A549 (cell line): ENCODE data around the gene CSTPP1. TPM values are rescaled to one million over a fixed set of nuclear protein-coding genes. Genes with fewer than 3 reads are reported as not detected.

Source experiments
- ATAC-seq, 2 experiments: fragments of 200-7000 bp in 1 of 2; fragments of >200 bp in 1 of 2; cut with Nextera tagmentation in 1 of 2; cut with Tn5 transposase in 1 of 2; 3 replicates each; pipeline versions ENCODE4 v1.8.0 to v1.9.1; 2018 to 2020; ENCODE audit warnings: mild to moderate bottlenecking in 1 of 2, moderate library complexity in 1 of 2
- CTCF ChIA-PET: fragments of 300-600 bp; sonication (Branson Sonifier 250); formaldehyde crosslinking; extraction: SDS; loops from one replicate; lab custom pipeline; 2021; ENCODE audit warnings: antibody characterized with exemption, inconsistent platforms; lab: Yijun Ruan, JAX
- POLR2A ChIA-PET: fragments of 350-600 bp; formaldehyde crosslinking; extraction: SDS; loops from one replicate; lab custom pipeline; 2021; ENCODE audit warnings: antibody characterized with exemption, inconsistent platforms; lab: Yijun Ruan, JAX
- DNase-seq, 2 experiments: peaks; one replicate each; pipeline versions ENCODE4 v3.0.0 to v3.0.0-alpha.2; 2011 to 2016; ENCODE audit warnings: low read depth in 1 of 2, low spot score in 1 of 2
- FAIRE-seq: peaks from 2 replicates; lab custom pipeline; 2011; peaks lifted over from hg19 to GRCh38; lab: Jason Lieb, UNC
- H3K27ac ChIP-seq, 2 experiments: fragments of >200 bp; sonication (Bioruptor Twin); formaldehyde crosslinking; 3 replicates each; pipeline ENCODE4 v1.5.1; 2016 to 2017
- H3K4me1 ChIP-seq: fragments of >200 bp; sonication (Bioruptor Twin); formaldehyde crosslinking; 3 replicates; pipeline ENCODE4 v1.6.1; 2016
- H3K4me2 ChIP-seq: fragments of >200 bp; sonication (Bioruptor Twin); formaldehyde crosslinking; 3 replicates; pipeline ENCODE4 v1.6.1; 2016
- H3K4me3 ChIP-seq: fragments of >200 bp; sonication (Bioruptor Twin); formaldehyde crosslinking; 3 replicates; pipeline ENCODE4 v1.5.1; 2016
- H3K9me3 ChIP-seq: fragments of >200 bp; sonication (Bioruptor Twin); formaldehyde crosslinking; 3 replicates; pipeline ENCODE4 v1.6.1; 2016
- BHLHE40 ChIP-seq: IDR thresholded peaks from 2 replicates; pipeline ENCODE4 v1.6.1; 2012; ENCODE audit warnings: low read depth, low read length, inconsistent platforms
- CBX2 ChIP-seq: fragments of 200-600 bp; sonication (generic); IDR thresholded peaks from 2 replicates; pipeline ENCODE4 v1.6.1; 2016; ENCODE audit warnings: low read depth, mild to moderate bottlenecking, borderline replicate concordance
- CBX8 ChIP-seq: fragments of 200-600 bp; sonication (generic); IDR thresholded peaks from 2 replicates; pipeline ENCODE4 v1.6.1; 2016
- CHD4 ChIP-seq: fragments of 200-600 bp; sonication (generic); IDR thresholded peaks from 2 replicates; pipeline ENCODE4 v1.6.1; 2016; ENCODE audit warnings: antibody characterized with exemption, mild to moderate bottlenecking, borderline replicate concordance
- EHMT2 ChIP-seq: fragments of 200-600 bp; sonication (generic); IDR thresholded peaks from 2 replicates; pipeline ENCODE4 v1.6.1; 2016; ENCODE audit warnings: antibody characterized with exemption, low read depth, mild to moderate bottlenecking, moderate library complexity
- ESRRA ChIP-seq: fragments of 150-350 bp; IDR thresholded peaks from 2 replicates; pipeline ENCODE4 v1.6.1; 2014; ENCODE audit warnings: mild to moderate bottlenecking, low read length, borderline replicate concordance
- FOXS1 ChIP-seq: fragments of 250-450 bp; sonication (Bioruptor Pico); IDR thresholded peaks from 2 replicates; pipeline ENCODE4 v1.5.0; 2020; ENCODE audit warnings: mild to moderate bottlenecking, moderate library complexity
- GATA3 ChIP-seq: IDR thresholded peaks from 2 replicates; pipeline ENCODE4 v1.6.1; 2012; ENCODE audit warnings: borderline replicate concordance
- HEYL ChIP-seq: fragments of 250-450 bp; sonication (Bioruptor Pico); IDR thresholded peaks from 2 replicates; pipeline ENCODE4 v1.8.0; 2021; ENCODE audit warnings: mild to moderate bottlenecking, moderate library complexity
- HOXB13 ChIP-seq: fragments of 250-450 bp; sonication (Bioruptor Pico); IDR thresholded peaks from 2 replicates; pipeline ENCODE4 v1.5.0; 2020; ENCODE audit warnings: low read depth, mild to moderate bottlenecking, moderate library complexity
- HOXB5 ChIP-seq: fragments of 250-450 bp; sonication (Bioruptor Pico); IDR thresholded peaks from 2 replicates; pipeline ENCODE4 v1.5.0; 2020; ENCODE audit warnings: mild to moderate bottlenecking, moderate library complexity
- KDM1A ChIP-seq: fragments of 200-600 bp; sonication (generic); IDR thresholded peaks from 2 replicates; pipeline ENCODE4 v1.6.1; 2016; ENCODE audit warnings: low read depth, mild to moderate bottlenecking
- MAFK ChIP-seq: fragments of 450-650 bp; IDR thresholded peaks from 2 replicates; pipeline ENCODE4 v1.6.1; 2014; ENCODE audit not compliant: partially characterized antibody
- NR3C1 ChIP-seq: fragments of >200 bp; sonication (Bioruptor Twin); formaldehyde crosslinking; IDR thresholded peaks from 3 replicates; pipeline ENCODE4 v1.6.1; 2017
- PBX3 ChIP-seq: IDR thresholded peaks from 2 replicates; pipeline ENCODE4 v1.6.1; 2012
- POLR2A ChIP-seq: IDR thresholded peaks from 2 replicates; pipeline ENCODE4 v1.6.1; 2012; ENCODE audit warnings: mild to moderate bottlenecking, low read length
- POLR2AphosphoS2 ChIP-seq: conservative IDR thresholded peaks from 2 replicates; pipeline ENCODE4 v1.6.1; 2012; ENCODE audit warnings: low read length, improper control_type of control experiment, inconsistent platforms
- RAD21 ChIP-seq, 2 experiments: fragments of >200 bp in 1 of 2; sonication (Bioruptor Twin) in 1 of 2; formaldehyde crosslinking in 1 of 2; IDR thresholded peaks in 1 of 2; conservative IDR thresholded peaks in 1 of 2; 2 replicates in 1 of 2; 3 replicates in 1 of 2; pipeline ENCODE4 v1.6.1; 2012 to 2018; ENCODE audit warnings: inconsistent platforms in 1 of 2
- RFX5 ChIP-seq: fragments of 450-650 bp; IDR thresholded peaks from 2 replicates; pipeline ENCODE4 v1.7.1; 2014; ENCODE audit warnings: antibody characterized with exemption, mild to moderate bottlenecking, moderate library complexity
- RNF2 ChIP-seq: fragments of 200-600 bp; sonication (generic); IDR thresholded peaks from 2 replicates; pipeline ENCODE4 v1.6.1; 2016; ENCODE audit warnings: low read depth, mild to moderate bottlenecking, antibody characterized with exemption, moderate library complexity, borderline replicate concordance
- TFCP2L1 ChIP-seq: fragments of 250-450 bp; sonication (Bioruptor Pico); IDR thresholded peaks from 2 replicates; pipeline ENCODE4 v1.5.0; 2021; ENCODE audit warnings: mild to moderate bottlenecking
- ZSCAN20 ChIP-seq: fragments of 250-450 bp; sonication (Bioruptor Pico); IDR thresholded peaks from 2 replicates; pipeline ENCODE4 v1.8.0; 2022; ENCODE audit warnings: mild to moderate bottlenecking, moderate library complexity
- WGBS: methylation state at CpG from one replicate; pipeline ENCODE4 v1.1.6; 2017; ENCODE audit errors: missing lambda C conversion rate; 5-methylcytosine and 5-hydroxymethylcytosine counted together
- polyA plus RNA-seq, 4 experiments: library from polyadenylated mRNA; depleted of rRNA in 3 of 4; stranded (reverse); fragments of >200 nt; fragmentation: RNase III in 1 of 4; extraction: RNeasy Plus Mini Kit Qiagen cat#74134 plus additional on column Dnase treatment in 1 of 4; gene quantifications; 2 replicates in 3 of 4; 3 replicates in 1 of 4; pipeline ENCODE4 v1.2.3, GENCODE V29; 2011 to 2017
- TF ChIP-seq, protein P1 (sequence below): fragments of >200 bp; sonication (Bioruptor Twin); formaldehyde crosslinking; IDR thresholded peaks from 2 replicates; pipeline ENCODE4 v1.6.1; 2016
- TF ChIP-seq, protein P2 (sequence below): IDR thresholded peaks from 2 replicates; pipeline ENCODE4 v1.6.1; 2012; ENCODE audit warnings: low read depth, borderline replicate concordance
- TF ChIP-seq, protein P3 (sequence below): IDR thresholded peaks from 2 replicates; pipeline ENCODE4 v1.6.1; 2012
- TF ChIP-seq, protein P4 (sequence below): fragments of 450-650 bp; IDR thresholded peaks from 2 replicates; pipeline ENCODE4 v1.6.1; 2014; ENCODE audit warnings: antibody characterized with exemption

Gene CSTPP1
- polyA plus RNA-seq, 2 of the 4 experiments (the other 2 are of a cell fraction), result 31.5 to 34.5 TPM

GRCh38 chr11:47001781-47002181 lies 65.2 kb downstream of the CSTPP1 start:
- POLR2A ChIA-PET, result interaction anchor here (0.5 kb wide), 1 partner anchor 85 kb away, joined by 3 read pairs; no protein-coding TSS in a partner anchor
- TF ChIP-seq BHLHE40 (no peak), RAD21 (conservative IDR thresholded peaks at IDR 0.05 in 1 of 2, IDR thresholded peaks at IDR 0.05 in 1 of 2) (no peak), HOXB13 (CRISPR knock-in tag) (no peak), TFCP2L1 (CRISPR knock-in tag) (no peak), POLR2AphosphoS2 (no peak), KDM1A (no peak), ESRRA (no peak), HOXB5 (CRISPR knock-in tag) (no peak), POLR2A (no peak), RFX5 (no peak), RNF2 (no peak), FOXS1 (no peak), GATA3 (no peak), MAFK (no peak), PBX3 (no peak), CBX8 (no peak), EHMT2 (no peak), HEYL (CRISPR knock-in tag) (no peak), ZSCAN20 (CRISPR knock-in tag) (no peak)
- TF ChIP-seq, protein P1, sequence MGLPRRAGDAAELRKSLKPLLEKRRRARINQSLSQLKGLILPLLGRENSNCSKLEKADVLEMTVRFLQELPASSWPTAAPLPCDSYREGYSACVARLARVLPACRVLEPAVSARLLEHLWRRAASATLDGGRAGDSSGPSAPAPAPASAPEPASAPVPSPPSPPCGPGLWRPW, result no peak
- TF ChIP-seq, all 56 proteins: peak for 0
- CTCF ChIA-PET, result interaction anchor here (1.3 kb wide), 1 partner anchor 151 kb away, joined by 5 read pairs; no protein-coding TSS in a partner anchor
- FAIRE-seq (no peak), ATAC-seq (no peak), DNase-seq (no peak)
- Histone ChIP-seq H3K4me3 (no peak overlapping the region), H3K27ac (no peak overlapping the region), H3K9me3 (no peaks in the 10 kb centered on the region), H3K4me1 (peaks cover 7% of the 10 kb centered on the region; the same call in 1 of the 3 replicates), H3K4me2 (no peak overlapping the region)
- 90% methylated on average over 3 of the region's 3 CpGs for WGBS

DNA sequence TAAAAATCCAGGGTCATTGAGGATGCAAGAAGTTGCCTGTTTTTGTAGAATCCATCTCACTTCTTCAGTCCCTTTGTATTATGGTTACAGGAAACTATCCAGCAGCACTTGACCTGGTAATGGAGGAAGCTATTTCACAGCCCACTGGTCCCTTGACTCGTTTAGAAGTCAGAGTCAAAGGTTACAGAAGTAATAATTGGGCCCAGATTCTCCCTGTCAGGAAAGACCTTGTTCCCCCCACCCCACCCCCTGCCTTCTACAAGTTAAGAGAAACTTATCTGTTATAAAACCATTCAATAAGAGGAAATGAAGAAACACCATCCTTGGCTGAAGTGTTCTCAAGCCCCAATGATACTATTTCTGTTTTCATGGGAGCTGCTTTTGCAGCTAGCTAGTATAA lies 65.8 kb downstream of the CSTPP1 start:
- DNase-seq, result no peak
- H3K4me1 ChIP-seq, result peaks cover 7% of the 10 kb centered on the region; the same call in 1 of the 3 replicates
- no peaks in the 10 kb centered on the region for H3K9me3 ChIP-seq
- CTCF ChIA-PET, result interaction anchor here (1.3 kb wide), 1 partner anchor 151 kb away, joined by 5 read pairs; no protein-coding TSS in a partner anchor
- no peak overlapping the region for H3K4me3 ChIP-seq
- no peak overlapping the region for H3K4me2 ChIP-seq
- 43% methylated on average over 1 of the region's 1 CpG for WGBS
- POLR2A ChIA-PET, result no interaction called here
- ATAC-seq, result no peak
- no peak overlapping the region for H3K27ac ChIP-seq
- no peak for TF ChIP-seq HOXB5 (CRISPR knock-in tag)
- TF ChIP-seq, protein P2, sequence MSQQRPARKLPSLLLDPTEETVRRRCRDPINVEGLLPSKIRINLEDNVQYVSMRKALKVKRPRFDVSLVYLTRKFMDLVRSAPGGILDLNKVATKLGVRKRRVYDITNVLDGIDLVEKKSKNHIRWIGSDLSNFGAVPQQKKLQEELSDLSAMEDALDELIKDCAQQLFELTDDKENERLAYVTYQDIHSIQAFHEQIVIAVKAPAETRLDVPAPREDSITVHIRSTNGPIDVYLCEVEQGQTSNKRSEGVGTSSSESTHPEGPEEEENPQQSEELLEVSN, result no peak
- TF ChIP-seq, protein P3, sequence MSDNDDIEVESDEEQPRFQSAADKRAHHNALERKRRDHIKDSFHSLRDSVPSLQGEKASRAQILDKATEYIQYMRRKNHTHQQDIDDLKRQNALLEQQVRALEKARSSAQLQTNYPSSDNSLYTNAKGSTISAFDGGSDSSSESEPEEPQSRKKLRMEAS, result no peak
- TF ChIP-seq NR3C1, result no peak
- TF ChIP-seq EHMT2, result no peak
- TF ChIP-seq RFX5, result no peak
- TF ChIP-seq, protein P4, sequence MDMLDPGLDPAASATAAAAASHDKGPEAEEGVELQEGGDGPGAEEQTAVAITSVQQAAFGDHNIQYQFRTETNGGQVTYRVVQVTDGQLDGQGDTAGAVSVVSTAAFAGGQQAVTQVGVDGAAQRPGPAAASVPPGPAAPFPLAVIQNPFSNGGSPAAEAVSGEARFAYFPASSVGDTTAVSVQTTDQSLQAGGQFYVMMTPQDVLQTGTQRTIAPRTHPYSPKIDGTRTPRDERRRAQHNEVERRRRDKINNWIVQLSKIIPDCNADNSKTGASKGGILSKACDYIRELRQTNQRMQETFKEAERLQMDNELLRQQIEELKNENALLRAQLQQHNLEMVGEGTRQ, result no peak
- TF ChIP-seq CBX2, result no peak
- TF ChIP-seq CHD4, result no peak
- FAIRE-seq, result no peak
